ENCODE measurements around the gene RGS3.
"Not testable (repeated sequence)": the region's sequence is repeated elsewhere in the genome, so short reads cannot be mapped to it uniquely, and the experiment has no call there.

Gene RGS3

GRCh38 chr9:113625486-113625885, 162.0 kb downstream of the RGS3 start:
- no peak for DNase-seq

DNA sequence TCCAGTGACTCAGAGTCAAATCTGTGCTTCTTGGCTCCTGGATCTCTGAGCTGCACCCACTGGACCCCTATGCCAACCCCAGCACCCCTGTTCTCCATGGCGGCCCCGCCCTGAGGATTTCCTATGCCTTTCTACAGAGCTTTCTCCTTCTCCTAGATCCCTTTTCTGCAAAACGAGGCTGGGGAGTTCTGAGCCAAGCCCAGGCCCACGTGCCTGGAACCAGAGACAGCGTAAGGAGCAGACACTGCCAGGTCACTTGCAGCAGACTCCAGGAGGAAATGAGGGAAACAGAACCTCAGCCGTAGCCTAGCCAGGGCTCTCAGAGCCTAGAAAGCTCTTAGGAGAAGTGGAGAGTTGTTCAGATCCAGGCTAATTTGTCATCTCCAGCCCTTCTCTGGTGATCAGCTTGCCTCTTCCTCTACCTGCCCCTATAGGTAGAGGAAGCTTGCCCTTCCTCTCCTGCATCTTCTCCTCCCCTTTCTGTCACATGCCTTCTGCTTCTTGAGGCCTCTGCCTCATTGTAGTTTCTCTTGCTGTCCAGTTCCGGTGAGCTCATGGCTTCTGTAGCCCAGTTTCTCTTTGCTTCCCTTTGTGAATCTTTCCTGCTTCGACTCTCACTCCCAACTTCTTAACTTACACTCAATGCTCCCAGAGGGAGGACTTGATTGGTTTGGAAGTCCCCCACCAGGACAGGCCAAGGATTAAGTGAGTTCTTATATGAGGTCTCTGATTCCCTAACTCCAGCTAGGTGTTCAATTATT, 163.4 kb downstream of the RGS3 start:
- DNase-seq: no peak

- DNase-seq: no peak
Measured at GRCh38 chr9:113628621-113629020, 165.1 kb downstream of the RGS3 start.

GRCh38 chr9:113630386-113631136, 167.0 kb downstream of the RGS3 start:
- DNase-seq: no peak

GRCh38 chr9:113631137-113631765, 167.7 kb downstream of the RGS3 start:
- DNase-seq: no peak

- no peak for DNase-seq
Measured at GRCh38 chr9:113631871-113632665, 168.5 kb downstream of the RGS3 start.

GRCh38 chr9:113632776-113633590, 169.5 kb downstream of the RGS3 start:
- no peak for DNase-seq

GRCh38 chr9:113633782-113634595, 170.5 kb downstream of the RGS3 start:
- no peak for DNase-seq

DNA sequence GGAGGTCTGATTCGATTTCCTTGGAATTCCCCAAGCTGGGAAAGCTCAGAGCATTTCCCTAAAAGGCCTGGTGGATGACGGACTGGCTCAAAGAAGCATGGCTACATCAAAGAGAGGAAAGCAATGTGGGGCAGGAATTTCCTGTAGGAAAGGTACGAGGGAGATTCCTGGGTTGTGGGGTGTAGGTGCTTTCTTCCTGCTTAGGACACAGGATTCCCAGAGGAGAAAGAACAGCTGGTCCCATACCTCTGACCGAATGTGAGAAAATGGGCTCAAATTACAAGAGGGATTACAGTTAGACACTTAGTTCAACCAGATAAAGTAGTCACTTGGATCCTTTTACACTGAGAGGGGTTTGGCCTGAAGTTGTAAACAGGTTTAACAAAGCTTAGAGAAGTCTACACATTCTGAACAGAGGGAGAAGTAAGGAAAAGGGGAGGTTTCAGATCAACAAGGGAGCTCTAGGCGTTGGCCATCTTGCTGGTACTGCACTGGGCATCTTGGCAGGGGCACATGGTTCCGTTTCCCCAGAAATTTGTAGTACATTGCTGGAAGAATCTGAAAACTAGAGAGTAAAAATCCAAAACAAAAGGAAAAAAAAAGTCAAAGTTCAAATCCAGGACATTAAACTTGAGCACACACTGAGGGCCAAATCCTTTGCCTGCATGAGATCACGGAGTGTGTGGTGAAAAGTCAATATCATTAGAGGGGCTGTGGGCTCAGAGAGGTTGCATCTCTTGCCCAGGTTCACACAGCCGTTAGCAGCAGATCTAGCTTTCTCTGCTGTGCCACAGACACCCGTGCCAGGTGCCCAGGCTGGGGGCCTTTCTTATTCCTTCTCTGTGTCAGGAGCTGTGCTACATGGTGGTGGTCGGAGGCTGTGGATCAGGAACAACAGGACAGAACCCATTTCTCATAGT, 171.3 kb downstream of the RGS3 start:
- DNase-seq: no peak

- no peak for DNase-seq
Measured at GRCh38 chr9:113635586-113635985, 172.1 kb downstream of the RGS3 start.

DNA sequence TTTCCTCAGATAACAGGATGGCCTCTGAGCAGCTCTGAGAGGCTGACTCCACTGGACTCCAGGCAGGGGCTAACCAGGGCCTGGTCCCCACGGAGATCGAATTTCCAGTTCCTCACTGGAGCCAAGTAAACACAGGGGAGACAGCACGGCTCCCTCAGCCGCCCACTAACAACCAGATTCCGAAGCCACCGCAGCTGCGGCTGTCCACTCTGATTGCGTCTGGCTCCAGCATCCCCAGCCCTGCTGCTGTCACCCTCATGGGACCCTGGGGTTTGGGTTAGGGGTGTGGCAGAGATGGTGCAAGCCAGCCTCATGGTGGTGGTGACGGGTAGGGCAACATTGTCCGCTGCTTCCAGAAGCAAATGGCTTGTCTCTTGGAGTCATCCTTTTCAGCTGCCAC, 172.6 kb downstream of the RGS3 start:
- no peak for DNase-seq

- DNase-seq: no peak
Measured at GRCh38 chr9:113636693-113637092, 173.2 kb downstream of the RGS3 start.

DNA sequence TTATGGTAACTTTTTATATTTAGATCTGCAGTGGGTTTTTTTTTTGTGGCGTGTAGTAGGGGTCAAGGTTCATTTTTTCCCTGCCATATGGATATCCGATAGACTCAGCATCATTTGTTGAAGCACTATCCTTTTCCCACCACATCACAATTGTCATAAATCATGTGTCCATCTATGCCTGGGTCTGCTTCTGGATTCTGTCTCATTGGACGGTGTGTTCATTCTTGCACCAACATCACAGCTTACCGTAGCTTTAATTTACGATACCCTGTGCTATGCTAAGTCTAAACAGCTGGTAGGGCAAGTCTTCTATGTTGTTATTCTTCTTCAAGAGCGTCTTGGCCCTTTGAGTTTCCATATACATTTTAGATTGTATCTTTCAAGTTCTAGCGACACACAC, 175.0 kb downstream of the RGS3 start:
- no peak for DNase-seq

DNA sequence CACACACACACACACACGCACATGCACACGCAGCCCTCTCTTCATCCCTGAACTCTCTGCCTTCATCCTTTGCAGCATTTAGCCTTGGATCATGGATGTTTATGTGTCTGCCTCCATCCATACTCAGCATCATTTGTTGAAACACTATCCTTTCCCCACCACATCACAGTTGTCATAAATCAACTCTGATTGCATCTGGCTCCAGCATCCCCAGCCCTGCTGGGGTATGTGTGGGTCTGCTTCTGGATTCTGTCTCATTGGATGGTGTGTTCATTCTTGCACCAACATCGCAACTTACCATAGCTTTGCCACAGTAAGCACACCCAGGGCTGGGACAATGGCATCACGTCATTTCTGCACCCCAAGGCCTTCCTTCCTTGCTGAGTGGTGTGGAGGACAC, 175.4 kb downstream of the RGS3 start:
- DNase-seq: no peak

DNA sequence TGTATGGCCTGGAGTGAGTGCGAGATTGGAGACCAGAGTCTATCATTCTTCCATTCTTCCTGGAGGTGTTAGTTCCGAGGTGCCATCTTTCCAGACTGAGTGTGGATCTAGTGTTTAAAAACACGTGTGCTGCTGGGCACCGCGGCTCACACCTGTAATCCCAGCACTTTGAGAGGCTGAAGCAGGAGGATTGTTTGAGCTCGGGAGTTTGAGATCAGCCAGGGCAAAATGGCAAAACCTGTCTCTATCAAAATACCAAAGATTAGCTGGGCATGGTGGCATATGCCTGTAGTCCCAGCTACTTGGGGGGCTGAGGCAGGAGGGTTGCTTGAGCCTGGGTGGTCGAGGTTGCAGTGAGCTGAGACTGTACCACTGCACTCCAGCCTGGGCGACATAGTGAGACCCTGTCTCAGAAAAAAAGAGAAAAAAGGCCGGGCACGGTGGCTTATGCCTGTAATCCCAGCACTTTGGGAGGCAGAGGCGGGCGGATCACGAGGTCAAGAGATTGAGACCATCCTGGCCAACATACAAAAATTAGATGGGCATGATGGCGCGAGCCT, 176.0 kb downstream of the RGS3 start:
- DNase-seq: not testable (repeated sequence)

GRCh38 chr9:113640418-113640817, 176.9 kb downstream of the RGS3 start:
- no peak for DNase-seq

GRCh38 chr9:113641100-113641885, 177.8 kb downstream of the RGS3 start:
- no peak for DNase-seq

DNA sequence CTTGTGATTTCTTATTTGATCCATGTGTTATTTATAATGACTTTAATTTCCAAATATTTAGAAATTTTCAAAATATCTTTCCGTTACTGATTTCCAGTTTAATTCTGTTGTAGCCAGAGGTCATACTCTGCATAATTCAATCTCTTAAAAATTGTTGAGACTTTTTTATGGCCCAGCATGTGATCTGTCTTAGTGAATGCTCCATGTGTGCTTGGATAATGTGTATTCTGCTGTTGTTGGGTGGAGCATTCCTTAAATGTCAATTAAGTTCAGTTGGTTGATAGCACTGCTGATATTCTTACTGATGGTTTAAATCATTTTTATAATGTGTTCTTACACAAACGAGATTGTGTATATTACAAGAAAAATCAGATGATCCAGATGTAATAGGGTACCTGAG, 180.8 kb downstream of the RGS3 start:
- DNase-seq: no peak
